ENCODE measurements around the gene DLK1. TPM values are rescaled to one million over a fixed set of nuclear protein-coding genes. Genes with fewer than 3 reads are reported as not detected.

The DLK1 gene
- total RNA-seq, 1 donor from 2014 or later, result 1,117 TPM

DNA sequence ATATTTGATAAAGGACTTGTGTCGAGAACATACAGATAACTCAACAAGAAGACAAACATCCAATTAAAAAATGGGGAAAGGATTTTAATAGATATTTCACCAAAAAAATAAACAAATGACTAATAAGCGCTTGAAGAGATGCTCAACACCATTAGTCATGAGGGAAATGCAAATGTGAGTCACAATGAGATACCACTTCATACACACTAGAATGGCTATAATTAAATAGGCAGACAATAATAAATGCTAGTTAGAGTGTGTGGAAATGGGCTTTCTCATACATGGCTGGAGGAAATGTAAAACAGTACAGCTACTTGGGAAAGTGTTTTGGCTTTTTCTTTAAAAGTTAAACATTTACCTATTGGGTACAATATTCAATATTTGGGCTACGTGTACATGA, 34.8 kb downstream of the DLK1 start:
- DNase-seq, result no peak

- no peak for DNase-seq
These were observed 35.4 kb downstream of the DLK1 start for GRCh38 chr14:100762089-100762515.

DNA sequence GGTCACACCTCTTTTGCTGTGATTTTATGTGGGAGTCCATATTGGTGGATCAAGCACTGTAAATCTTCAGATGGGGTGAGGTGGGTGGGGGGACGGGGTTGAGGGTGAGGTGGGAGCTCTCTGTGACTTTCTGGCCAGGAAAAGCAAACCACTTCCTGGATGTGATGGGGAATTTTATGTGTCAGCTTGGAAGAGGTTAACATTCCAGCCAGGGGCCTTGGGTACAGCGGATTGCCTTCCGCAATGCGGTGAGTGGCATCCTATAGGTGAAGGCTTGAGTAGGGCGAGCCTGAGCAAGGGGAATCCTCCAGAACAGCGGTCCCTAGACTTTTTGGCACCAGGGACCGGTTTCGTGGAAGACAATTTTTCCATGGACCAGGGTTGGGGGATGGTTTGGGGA, 36.2 kb downstream of the DLK1 start:
- DNase-seq, result no peak

GRCh38 chr14:100764471-100765115, 37.9 kb downstream of the DLK1 start:
- no peak for DNase-seq

GRCh38 chr14:100765296-100765695, 38.6 kb downstream of the DLK1 start:
- no peak for DNase-seq

DNA sequence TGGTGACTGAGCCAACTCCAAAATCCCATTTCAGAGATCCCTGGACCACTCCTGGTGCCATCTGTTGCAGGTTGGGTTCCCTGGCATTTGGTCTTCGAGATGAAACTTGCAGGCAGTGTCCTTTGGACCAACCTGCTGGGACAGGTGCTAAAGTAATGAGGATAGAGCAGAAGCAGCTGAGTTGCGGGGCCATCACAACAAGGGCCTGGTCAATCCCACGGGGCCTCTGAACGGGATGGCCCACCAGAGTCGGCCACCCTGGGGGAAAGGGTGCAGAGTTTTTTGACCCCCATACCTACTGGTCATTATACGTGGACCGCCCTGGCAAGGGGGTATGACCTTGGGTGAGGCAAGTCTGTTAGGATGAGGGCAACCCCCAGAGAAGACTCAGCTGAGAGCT, 39.3 kb downstream of the DLK1 start:
- DNase-seq, result no peak

DNA sequence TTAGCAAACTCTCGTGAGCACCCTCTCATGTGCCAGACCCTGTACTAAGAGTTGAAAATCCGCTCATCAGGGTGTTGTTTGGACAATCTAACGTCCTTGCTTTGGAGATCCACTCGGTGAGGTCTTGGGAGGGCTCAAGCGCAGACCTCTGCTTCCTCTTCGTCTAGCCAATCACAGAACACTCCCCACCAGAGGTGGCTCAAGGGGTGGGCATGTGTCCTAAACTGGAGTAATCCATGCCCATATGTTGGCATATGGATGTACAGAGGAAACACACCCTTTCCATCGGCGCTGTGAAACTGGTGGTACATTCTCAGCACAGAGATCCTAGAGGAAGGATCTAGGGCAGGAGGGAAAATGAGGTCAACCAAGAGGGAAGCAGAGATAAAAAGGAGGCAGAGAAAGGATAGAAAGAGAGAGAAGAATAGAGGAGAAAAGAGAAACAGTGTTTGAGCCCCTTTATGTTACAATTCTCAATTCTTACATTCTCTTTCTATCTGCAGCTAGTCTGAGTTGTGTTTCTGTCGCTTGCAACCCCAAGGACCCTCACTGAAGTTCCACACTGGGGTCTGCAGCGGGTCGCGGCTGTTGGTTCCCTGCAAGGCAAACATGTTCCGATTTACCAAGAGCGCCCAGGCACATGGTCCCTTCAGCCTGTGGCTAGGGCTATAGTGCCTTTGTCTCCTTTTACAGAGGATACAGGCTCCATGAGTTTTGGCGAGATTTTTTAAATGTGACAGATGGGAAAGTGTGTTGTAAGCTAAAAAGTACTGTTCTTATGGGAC, 40.5 kb downstream of the DLK1 start:
- no peak for DNase-seq

- no peak for DNase-seq
These were observed 41.3 kb downstream of the DLK1 start for GRCh38 chr14:100767788-100768536.

DNA sequence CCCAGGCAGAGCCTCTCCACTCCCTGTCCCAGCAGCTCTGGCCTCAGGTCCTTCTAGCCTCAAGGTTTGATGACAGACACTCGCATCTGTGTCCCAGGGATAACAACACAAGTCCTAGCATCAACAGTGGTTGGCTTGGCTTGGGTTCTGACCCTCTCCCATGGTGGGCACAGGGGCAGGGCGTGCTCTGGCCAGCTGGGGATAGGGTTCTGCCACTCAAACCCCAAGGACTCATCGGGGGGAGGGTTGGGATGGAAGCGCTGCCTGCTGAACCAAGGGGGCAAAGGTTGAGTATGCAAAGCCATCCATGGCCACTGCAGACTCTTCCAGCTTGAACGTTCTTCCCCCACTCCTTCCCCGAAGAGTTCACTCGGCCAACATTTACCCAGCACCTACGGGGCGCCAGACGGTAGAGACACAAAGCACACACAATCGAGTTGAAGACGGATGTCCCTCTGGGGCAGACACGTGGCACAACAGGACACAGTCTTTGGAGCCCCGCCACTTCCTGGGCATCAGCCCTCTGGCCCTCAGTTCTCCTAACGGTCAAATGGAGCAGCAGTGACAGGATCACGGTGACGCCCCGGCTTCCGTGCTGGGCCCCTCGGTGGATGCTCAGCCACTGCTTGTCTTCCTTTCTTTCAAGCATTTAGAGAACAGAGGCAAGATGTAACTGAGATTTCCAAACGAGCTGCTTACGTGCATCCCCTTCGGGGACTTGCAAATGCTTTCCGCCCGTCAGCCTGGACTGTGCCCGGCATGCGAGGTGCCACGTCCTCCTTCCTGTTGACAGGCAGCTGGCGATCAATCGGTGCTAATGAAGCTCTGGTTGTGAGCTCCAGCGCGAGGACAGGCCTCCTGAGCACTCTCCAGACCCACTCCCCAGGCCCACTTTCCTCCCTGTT, 42.6 kb downstream of the DLK1 start:
- no peak for DNase-seq

DNA sequence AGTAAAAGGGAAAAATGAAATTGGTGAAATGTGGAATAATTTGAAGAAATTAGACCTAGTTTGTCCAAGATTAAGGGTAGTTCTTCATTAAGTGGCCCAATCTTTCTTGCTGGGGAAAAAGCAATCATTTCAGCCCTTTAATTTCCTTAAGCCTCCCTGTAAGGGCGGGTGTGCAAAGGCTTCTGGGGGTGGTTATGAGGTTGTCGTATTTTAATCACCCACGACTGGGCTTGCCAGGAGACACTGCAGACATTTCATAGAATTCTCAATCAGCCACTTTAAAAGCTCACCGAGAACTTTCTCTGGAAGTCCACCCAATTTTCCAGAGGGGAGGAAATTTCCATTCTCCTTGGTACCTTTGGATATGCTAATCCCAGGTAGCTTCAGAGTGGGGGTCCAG, 43.4 kb downstream of the DLK1 start:
- no peak for DNase-seq

GRCh38 chr14:100770605-100771120, 44.0 kb downstream of the DLK1 start:
- DNase-seq, result no peak

- no peak for DNase-seq
These were observed 44.6 kb downstream of the DLK1 start for GRCh38 chr14:100771121-100771800.

DNA sequence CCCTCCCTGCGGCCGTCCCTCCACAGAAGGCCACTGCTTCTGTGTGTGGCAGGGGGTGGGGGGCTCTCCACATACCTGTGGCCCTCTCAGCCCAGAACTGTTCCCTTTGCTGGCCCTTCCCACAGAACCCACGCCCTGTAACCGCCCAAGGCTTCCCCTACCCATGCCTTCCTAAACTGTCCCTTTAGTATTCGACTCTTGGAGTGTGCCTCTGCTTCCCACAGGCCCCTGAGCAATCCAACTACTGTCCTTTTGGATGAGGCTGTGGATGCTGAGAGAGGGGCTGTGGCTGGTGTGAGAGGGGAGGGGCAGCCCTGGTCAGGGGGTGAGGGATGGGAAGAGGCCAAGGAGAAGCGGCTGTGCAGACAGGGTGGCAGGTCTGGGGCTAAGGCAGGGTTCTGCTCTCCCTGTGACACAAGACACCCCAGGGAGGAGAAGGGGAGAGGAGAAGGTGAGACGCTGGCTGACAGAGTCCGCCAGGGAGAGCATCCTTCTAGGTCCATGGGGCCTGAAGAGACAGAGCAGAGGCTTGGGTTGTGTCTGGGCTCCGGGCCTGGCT, 46.0 kb downstream of the DLK1 start:
- no peak for DNase-seq

DNA sequence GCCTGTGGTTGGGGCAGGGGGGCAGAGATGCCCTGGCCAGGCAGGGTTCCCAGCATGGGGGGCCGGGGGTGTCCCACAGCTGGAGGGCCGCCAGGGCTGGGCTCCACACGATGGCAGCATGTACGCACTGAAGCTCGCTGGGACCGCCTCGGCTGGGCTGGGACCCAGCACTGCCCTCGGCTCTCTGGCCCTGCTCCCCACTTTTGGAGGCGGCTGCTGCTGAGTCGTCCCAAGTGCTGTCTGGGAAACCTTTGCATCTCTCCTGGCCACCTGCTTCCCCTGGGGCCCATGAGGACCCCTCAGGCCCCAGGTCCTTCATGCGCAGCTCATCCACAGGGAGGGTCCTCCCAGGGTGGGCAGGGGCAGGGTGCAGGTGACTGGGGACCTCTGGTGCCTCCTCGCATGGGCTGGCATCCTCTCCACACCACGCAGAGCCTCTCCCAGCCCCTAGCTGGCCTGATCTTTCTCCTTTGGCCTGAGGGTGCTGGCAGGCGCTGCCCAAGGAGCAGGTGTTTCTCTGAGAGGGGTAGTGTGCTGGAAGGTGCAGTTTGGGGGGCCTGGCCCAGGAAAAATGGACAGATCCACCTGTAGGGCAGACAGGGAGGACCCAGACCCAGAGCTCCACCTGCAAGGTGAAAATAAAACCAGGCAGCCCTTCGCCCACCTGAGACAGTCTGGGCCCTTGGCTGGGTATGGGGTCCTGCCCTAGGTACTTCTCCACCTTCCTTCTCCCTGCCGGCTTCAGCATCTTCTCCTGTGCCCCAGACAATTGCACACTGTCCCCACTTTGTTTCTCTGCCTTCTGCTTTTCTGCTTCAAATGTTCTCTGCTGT, 46.9 kb downstream of the DLK1 start:
- DNase-seq, result no peak

DNA sequence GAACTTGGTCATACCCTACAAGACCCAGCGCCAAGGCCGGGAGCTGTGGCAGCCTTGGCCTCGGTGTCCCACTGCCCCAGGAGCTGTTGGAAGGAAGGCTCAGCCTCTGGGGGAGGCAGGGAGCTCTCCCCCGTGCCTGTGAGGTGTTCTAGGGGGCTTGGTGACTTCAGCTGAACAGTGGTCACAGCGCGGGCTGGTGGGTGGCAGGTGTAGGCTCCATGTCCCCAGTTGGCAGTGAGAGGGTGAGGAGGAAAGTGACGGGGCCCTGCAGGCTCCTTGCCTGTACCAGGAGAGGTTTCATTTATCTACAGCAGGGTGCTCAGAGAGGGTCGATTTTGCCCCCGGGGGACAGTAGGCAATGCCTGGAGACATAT, 47.5 kb downstream of the DLK1 start:
- DNase-seq, result no peak

DNA sequence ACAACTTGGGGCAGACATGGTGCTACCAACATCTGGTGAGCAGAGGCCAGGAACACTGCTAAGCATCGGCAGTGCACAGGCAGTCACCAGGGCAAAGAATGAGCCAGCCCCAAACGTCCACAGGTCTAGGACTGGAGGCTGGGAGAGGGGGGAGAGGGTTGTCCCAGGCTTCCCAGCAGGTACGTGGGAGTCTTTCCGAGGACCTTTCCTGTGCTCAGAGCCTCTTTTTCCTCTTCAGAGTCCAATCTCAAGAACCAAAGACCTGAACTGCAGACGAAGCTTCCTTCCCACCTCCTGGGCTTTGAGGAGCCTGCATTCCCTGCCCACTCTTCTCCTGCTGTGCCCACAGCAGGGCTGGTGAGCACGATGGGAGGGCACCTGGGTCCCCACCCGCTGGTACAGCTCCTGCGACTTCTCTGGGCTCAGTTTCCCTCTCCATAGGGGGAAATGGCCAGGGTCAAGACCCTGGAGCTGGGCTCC, 48.7 kb downstream of the DLK1 start:
- no peak for DNase-seq

DNA sequence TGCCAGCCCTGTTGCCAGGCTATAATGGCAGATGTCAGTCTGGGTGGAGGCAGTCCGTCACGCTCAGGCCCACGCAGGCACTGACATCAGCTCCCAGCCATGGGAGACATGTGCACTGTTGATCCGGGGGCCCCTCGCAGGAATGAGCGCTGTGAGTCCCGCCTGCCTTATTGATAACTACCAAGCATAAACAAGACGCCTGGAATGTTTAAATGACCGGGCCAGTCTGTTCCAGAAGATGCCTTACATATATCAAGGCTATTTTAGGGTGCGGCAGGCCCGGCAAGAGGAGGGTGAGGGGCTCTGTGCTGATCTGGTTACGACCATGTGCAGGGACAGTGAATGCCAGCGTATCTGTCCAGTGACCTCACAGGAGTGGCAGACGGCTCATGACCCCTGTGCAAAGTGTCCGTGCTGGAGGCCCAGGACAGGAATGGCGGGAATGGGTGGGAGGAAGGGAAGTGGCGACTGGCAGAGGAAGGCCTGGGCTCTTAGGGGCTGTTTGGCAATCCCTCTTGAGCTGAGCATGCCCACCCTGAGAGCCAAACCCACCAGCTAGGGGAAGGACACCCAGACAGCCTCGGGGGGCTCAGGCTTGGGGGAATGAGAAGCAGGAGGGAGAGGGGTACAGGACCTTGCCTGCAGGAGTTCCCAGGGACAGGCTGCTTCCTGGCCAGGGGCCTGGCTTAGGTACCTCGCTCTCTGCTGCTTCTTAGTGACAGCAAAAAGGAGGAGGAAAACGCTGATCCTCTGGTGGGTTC, 49.3 kb downstream of the DLK1 start:
- DNase-seq, result peak; percentile 91

DNA sequence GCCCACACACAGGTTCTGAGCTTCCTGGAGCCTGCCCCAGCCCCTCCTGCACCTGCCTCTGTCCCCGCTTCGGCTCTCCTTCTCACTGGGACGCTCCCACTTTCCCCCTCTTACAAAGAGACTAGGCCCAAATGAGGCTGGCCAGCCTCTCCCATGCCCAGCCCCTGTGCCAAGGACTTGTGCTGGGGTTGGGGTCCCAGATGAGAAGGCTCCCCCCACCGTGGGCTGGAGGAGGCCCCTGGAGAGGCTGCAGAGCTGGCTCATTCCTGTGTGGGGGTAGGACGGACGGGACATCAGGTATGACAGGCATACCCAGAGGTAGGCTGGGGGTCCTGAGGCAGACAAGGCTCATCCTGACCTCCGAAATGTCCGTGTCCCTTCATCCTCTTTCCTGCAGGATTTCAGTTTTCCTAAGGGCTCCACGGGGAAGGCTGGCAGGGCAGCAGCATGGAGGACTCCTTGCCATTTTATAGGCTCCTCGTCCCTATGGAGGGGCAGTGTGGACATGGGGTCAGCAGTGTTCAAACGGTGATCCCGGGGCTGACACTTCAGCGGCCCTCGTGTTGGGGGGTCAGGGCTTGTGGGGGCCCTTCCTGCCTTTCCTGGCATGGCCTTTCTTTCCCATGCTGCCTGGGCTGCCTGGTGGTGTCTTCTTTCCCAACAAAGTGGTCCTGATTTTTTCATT, 50.1 kb downstream of the DLK1 start:
- DNase-seq, result no peak

Measured in tongue (tissue), 2 donors.